Stimulated activated CD8-positive, alpha-beta memory T cell treated with anti-CD3 and anti-CD28 coated beads, Interleukin-15, amount 100 ng/mL, for 1 hour (primary cell): ENCODE results near the gene CCDC150.
"Not testable (repeated sequence)": the region's sequence is repeated elsewhere in the genome, so short reads cannot be mapped to it uniquely, and the experiment has no call there.

Experiments
- DNase-seq: peaks from one replicate; pipeline ENCODE4 v3.0.0-alpha.2; 2020; ENCODE audit warnings: low read depth

CCDC150 gene

GRCh38 chr2:196712867-196713266 lies 73.4 kb downstream of the CCDC150 start:
- no peak for DNase-seq

DNA sequence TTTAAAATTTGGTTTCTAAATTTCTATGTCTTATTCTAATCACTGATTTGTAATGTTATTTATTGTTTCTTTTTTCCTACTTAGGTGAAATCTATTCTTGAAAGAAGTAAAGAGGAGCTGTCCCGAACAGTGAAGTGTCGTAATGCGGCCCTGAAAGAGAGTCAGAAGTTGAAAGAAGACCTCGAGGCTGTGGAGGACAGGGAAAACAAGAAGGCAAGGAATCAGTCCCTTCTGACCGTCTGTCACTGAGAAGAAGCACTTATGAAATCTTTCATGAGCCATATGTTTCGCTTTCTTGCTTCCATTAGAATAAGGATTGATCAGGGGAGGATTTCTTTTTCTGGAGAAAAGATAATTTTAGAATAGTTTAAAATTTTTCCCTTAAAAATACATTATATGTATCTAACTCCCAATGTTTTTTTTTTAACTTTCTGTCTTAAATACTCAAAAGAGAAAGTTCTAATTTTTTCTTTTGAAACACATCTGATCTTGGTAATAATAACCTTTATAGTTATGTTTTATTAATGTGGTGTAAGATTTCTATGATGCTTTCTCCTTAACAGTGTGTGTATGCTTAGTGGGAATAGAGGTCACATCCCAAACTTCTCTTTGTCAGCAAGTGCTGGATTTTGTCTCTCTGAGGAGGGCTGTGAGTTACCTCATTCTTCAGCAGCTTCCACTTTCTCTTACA lies 79.0 kb downstream of the CCDC150 start:
- DNase-seq: no peak

- no peak for DNase-seq
Observed at GRCh38 chr2:196719110-196719872, 79.8 kb downstream of the CCDC150 start.

- DNase-seq: no peak
Observed at GRCh38 chr2:196723571-196723970, 84.1 kb downstream of the CCDC150 start.

DNA sequence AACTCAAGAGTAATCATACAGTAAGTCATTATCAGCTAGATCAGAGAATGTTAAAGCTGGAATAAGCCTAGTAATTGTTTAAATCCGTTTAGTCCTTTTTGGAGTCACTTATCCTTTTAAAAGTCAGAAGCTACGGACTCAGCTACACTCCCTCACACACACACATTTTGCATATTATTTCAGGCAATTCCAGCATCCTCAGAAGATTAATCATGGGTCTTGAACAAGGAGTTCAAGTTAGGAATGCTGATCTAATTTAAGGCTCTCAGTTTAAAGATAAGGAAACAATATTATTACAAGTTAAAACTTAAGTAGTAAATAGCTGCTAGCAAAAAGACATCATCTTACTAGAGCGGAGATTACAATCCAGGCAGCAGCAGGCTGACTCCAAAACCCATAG lies 85.7 kb downstream of the CCDC150 start:
- no peak for DNase-seq

GRCh38 chr2:196725882-196726281 lies 86.4 kb downstream of the CCDC150 start:
- DNase-seq: no peak

DNA sequence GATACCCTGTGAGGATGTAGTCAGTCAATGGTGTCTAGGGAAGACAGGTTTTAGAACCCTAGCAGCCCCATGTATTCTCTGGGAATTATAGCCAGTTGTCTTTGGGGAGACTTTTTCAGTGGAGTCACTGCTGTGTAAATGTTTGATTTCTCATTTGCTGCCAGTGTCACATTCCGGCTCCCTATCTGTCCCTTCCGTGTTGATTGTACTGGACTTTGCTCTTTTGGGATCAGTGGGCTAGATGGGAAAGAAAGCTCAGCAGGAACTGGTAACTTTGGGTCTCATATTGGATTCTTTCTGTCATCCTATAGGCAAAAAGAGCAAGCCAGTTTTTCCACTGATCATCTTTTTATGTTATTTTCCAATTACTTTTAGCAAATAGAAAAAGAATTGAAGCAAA lies 89.9 kb downstream of the CCDC150 start:
- DNase-seq: no peak

DNA sequence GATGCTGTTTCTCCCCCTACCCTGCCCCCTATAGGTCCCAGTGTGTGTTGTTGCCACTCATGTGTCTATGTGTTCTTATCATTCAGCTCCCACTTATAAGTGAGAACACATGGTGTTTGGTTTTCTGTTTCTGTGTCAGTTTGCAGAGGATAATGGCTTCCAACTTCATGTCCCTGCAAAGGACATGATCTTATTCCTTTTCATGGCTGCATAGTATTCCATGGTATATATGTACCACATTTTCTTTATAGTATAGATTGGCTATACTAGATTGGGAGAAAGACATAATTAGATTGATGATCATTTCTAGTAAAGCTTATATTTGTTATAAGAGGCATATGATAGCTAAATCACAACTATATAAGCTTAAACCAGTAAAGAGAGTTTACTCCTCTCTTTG lies 97.1 kb downstream of the CCDC150 start:
- DNase-seq: not testable (repeated sequence)

GRCh38 chr2:196737046-196737445 lies 97.5 kb downstream of the CCDC150 start:
- no peak for DNase-seq

- DNase-seq: no peak
Observed at GRCh38 chr2:196739031-196739430, 99.5 kb downstream of the CCDC150 start.

DNA sequence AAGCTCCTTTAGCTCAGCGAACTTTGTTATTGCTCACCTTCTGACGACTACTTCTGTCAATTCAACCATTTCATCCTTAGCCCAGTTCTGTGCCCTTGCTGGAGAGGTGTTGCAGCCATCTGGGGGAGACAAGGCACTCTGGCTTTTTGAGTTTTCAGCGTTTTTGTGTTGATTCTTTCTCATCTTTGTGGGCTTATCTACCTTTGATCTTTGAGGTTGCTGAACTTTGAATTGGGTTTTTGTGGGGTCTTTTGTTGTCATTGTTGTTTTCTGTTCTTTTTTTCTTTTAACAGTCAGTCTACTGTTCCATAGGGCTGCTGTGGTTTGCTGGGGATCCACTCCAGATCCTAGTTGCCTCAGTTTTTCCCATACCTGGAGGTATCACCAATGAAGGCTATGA lies 102.7 kb downstream of the CCDC150 start:
- DNase-seq: no peak

GRCh38 chr2:196742685-196743084 lies 103.2 kb downstream of the CCDC150 start:
- DNase-seq: no peak

GRCh38 chr2:196743165-196743564 lies 103.7 kb downstream of the CCDC150 start:
- DNase-seq: no peak

DNA sequence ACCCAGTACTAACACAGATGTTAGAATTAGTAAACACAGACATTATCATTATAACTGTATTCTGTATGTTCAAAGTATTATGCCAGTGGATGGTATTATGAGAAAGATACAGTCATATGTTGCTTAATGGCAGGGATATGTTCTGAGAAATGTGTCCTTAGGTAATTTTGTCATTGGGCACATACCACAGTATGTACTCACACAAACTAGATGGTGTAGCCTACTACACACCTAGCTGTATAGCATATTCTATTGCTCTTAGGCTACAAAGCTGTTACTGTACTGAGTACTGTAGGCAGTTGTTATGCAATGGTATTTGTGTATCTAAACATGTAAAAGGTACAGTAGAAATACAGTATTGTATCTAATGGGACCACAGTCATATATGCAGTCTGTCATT lies 106.2 kb downstream of the CCDC150 start:
- no peak for DNase-seq

DNA sequence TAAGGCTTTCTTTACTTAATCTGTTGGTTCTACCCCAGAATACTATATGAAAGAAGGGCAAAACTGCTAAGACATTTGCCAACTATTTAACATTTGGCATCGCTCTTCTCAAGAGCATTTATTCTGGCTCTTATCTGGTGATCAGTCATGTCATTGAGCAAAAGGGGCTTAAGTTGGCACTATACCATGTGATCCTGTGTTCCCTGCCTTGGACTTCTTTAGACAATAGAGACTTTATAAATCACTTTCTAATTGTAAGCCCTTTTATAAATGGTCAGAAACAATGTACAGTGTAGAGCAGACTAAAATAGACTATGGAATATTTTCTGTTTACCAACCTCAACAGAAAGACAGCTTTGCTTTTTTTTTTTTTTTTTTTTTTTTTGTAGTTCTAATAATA lies 107.9 kb downstream of the CCDC150 start:
- no peak for DNase-seq

GRCh38 chr2:196748123-196748522 lies 108.6 kb downstream of the CCDC150 start:
- DNase-seq: no peak

DNA sequence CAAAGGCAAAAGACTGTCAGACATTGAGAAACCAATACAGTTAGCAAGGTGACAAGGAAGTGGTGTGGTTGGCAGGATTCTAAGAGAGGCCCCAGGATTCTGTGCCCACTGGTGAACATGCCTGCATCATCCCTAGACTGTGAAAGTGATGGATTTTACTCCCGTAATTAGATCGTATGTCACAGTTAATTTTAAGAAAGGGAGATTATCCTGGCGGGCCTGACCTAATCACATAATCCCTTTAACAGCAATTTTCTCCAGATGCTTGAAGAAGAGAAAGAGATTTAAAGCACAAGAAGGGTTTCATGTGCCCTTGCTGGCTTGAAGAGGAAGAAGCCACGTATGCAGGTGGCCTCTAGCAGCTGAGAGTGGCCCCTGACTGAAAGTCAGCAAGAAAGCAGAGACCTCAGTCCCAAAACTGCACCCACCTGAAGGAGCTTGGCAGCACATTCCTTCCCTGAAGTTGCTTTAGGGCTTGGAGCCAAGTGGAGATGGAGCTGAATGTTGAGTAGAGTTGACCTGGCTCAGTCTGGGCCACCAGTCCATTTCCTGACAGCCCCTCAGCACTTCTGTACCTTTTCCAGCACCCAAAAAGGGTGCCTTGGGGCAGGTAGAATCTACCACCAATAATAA lies 110.9 kb downstream of the CCDC150 start:
- DNase-seq: no peak

- peak; percentile 37 for DNase-seq
Observed at GRCh38 chr2:196750977-196751631, 111.6 kb downstream of the CCDC150 start.

- no peak for DNase-seq
Observed at GRCh38 chr2:196758474-196759377, 119.2 kb downstream of the CCDC150 start.

DNA sequence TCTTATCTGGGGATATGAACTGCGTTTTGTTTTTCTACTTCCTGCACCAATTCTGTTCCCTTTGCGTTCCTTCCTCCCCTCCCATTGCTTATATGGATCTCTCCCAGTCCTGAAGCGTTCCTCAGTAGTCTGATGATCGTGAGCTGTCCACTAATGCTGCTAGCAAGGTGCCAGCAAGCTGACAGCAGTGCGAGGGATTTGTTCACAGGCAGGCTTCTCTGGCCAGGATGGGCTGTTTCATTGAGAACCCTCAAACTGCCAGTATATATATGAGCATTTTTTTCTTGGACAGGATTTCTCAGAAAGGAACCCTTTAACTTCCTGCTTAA lies 119.8 kb downstream of the CCDC150 start:
- DNase-seq: no peak

- DNase-seq: no peak
Observed at GRCh38 chr2:196767101-196767500, 127.6 kb downstream of the CCDC150 start.
